ENCODE results near the gene KLHL28.

The KLHL28 gene

DNA sequence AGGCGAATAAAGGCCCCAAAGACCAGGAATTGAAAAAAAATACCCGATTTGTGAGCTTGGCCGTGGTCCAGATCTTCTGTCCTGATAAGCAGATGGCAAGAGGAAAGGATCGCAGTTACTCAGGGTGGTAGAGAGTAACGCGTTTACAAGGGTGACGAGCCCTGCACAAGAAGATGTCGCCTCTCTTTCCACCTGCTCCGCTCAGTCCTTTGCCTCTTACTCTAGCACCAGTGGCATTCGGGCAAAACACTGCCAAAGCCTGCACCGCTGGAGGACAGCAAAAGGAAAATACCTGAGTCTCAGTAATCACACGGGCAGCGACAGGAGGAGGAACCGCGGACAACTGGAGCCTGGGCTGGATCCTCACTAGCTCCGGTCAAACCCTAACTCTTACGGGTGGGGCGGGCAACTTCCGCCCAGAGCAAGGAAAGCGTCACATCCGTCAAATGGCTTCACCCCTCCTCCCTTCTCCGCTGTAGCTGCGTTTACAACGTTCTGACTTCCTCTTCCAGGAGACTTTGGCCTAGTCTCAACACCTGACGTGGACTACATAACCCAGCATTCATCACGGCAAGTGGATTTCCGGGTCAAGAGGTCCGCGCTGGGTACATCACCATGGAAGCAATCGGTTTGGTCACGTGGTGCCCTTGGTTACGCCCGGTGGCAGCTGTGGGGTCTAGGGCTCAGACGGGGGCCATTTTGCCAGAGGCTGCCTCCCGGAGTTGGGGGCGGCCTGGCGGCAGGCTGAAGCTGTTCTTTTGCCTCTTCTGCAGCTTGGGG, at the start of gene KLHL28, which contains the start of gene TOGARAM1:
TSS of gene KLHL28 (minus strand) at position 394 of the 780 bp plus-strand sequence. CDS start 16,019 bp downstream, outside the sequence.
TSS of gene TOGARAM1 (plus strand) at position 637 of the 780 bp plus-strand sequence. CDS start 232 bp downstream, outside the sequence.
- Histone ChIP-seq H3K9me3 (ENCODE audit: severe bottlenecking) (peaks cover 20% of the 10 kb centered on the region), H3K27ac (peak within 1 kb of the TSS; percentile 83), H3K36me3 (no peaks in the 10 kb centered on the region; the same call in 1 of the 2 replicates), H3K4me3 (ENCODE audit: low read depth, low read length) (peak within 1 kb of the TSS; percentile 68), H3K27me3 (ENCODE audit: insufficient read depth, low read depth, severe bottlenecking) (no peaks in the 10 kb centered on the region)
- TF ChIP-seq CTCF (IDR thresholded peaks at IDR 0.05; ENCODE audit: low read depth, low read length): no peak
- peak; percentile 96 for DNase-seq

GRCh38 chr14:45003924-45004323, 42.2 kb upstream of the KLHL28 start:
- TF ChIP-seq CTCF (IDR thresholded peaks at IDR 0.05; ENCODE audit: low read depth, low read length): no peak
- Histone ChIP-seq H3K27ac (no peak overlapping the region), H3K27me3 (ENCODE audit: insufficient read depth, low read depth, severe bottlenecking) (no peaks in the 10 kb centered on the region), H3K36me3 (no peaks in the 10 kb centered on the region; the same call in none of the 2 replicates), H3K9me3 (ENCODE audit: severe bottlenecking) (no peaks in the 10 kb centered on the region), H3K4me3 (ENCODE audit: low read depth, low read length) (no peak overlapping the region)
- DNase-seq: no peak

DNA sequence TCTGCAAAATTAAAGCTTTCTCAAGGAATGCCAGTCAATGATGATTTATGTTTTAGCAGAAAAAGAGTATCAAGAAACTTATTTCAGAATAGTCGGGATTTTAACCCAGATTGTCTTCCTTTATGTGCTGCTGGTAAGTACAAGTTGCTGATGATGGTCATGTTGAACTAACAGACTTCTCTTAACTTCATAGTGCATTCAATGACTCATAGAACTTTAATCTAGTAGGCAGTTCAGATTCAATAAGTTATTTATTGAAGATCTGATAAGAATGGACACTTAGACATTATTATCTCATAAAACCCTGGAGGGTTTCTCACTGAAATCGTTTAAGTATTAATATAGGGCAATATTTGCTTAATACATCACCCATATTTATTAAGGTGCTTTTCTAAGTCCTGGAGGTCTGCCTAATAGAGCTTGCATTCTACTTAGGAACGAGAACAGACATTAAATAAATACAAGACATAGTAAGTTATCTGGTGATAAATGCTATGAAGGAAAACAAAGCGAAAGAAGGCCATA, 34.1 kb upstream of the KLHL28 start:
- Histone ChIP-seq H3K27ac (no peak overlapping the region), H3K36me3 (no peaks in the 10 kb centered on the region; the same call in 1 of the 2 replicates), H3K9me3 (ENCODE audit: severe bottlenecking) (no peaks in the 10 kb centered on the region), H3K4me3 (ENCODE audit: low read depth, low read length) (no peak overlapping the region), H3K27me3 (ENCODE audit: insufficient read depth, low read depth, severe bottlenecking) (no peaks in the 10 kb centered on the region)
- TF ChIP-seq CTCF (IDR thresholded peaks at IDR 0.05; ENCODE audit: low read depth, low read length): no peak
- no peak for DNase-seq

GRCh38 chr14:44995196-44995595, 33.4 kb upstream of the KLHL28 start:
- no peak for TF ChIP-seq CTCF (IDR thresholded peaks at IDR 0.05; ENCODE audit: low read depth, low read length)
- Histone ChIP-seq H3K27me3 (ENCODE audit: insufficient read depth, low read depth, severe bottlenecking) (no peaks in the 10 kb centered on the region), H3K4me3 (ENCODE audit: low read depth, low read length) (no peak overlapping the region)

GRCh38 chr14:44990533-44990932, 28.8 kb upstream of the KLHL28 start:
- H3K27me3 ChIP-seq (ENCODE audit: insufficient read depth, low read depth, severe bottlenecking): no peaks in the 10 kb centered on the region
- no peaks in the 10 kb centered on the region for H3K9me3 ChIP-seq (ENCODE audit: severe bottlenecking)
- TF ChIP-seq CTCF (IDR thresholded peaks at IDR 0.05; ENCODE audit: low read depth, low read length): no peak
- no peaks in the 10 kb centered on the region for H3K36me3 ChIP-seq
- no peak overlapping the region for H3K27ac ChIP-seq
- no peak overlapping the region for H3K4me3 ChIP-seq (ENCODE audit: low read depth, low read length)
- no peak for DNase-seq

More at GRCh38 chr14:44995196-44995595, 33.4 kb upstream of the KLHL28 start:
- Histone ChIP-seq H3K27ac (no peak overlapping the region), H3K9me3 (ENCODE audit: severe bottlenecking) (no peaks in the 10 kb centered on the region), H3K36me3 (no peaks in the 10 kb centered on the region; the same call in 1 of the 2 replicates)
- no peak for DNase-seq
